A673 (cell line): Measurements from ENCODE around the gene ARID3A.

Experiments
- EZH2 ChIP-seq: fragments of 200-600 bp; sonication (generic); IDR thresholded peaks from 2 replicates; pipeline ENCODE4 v1.6.1; 2017; ENCODE audit warnings: borderline replicate concordance, low read depth, mild to moderate bottlenecking, mixed read lengths, antibody characterized with exemption, low read length; ENCODE audit not compliant: poor library complexity, severe bottlenecking
- TF ChIP-seq, protein P1 (sequence below): fragments of 300-800, 200-600 bp; sonication (generic); conservative IDR thresholded peaks from 2 replicates; pipeline ENCODE4 v1.5.1; 2017; ENCODE audit warnings: low read depth, mild to moderate bottlenecking, antibody characterized with exemption, low read length, moderate library complexity, mixed read lengths

DNA sequence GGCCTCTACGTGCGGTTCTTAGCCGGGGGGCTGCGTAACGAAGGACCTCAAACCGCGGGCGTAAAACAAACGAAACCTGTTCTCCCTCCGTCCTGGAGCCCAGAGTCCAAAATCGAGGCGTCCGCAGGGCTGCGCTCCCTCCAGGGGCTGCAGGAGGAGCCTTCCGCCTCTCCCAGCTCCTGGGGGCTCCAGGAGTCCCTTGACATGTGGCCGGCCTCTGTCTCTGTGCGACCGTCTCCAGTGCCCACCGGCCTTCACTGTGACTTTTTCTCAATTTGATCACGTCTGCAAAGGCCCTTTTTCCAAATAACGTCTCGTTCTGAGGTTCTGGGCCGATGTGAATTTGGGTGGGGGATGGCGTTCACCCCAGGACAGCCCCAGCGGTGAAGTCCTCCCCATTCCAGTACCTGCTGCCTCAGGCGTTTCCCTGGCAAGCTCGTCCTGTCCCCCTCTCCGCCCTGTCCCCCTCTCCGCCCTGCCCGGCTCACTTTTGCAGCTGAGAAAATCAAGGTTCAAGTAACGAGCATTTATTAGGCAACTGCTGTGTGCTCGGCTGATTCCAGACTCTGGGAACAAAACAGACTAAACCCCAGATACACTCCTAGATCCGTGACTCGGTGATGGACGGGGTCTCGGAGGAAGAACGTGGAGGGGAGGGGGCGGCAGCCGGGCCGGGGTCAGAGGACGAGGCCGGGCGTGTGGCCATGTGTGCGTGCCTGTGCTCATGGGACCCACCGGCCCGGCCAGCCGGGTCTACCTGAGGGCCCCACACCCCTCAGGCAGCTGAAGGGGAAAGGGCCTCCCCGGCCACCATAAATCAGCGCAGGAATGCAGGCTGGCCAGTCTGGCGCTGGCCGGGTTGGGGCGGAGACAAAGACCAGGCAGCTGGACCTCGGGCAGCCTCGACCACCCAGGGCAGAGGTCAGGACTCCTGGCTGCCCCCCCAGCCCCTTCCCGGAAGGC lies 30.2 kb downstream of the ARID3A start:
- TF ChIP-seq, protein P1, sequence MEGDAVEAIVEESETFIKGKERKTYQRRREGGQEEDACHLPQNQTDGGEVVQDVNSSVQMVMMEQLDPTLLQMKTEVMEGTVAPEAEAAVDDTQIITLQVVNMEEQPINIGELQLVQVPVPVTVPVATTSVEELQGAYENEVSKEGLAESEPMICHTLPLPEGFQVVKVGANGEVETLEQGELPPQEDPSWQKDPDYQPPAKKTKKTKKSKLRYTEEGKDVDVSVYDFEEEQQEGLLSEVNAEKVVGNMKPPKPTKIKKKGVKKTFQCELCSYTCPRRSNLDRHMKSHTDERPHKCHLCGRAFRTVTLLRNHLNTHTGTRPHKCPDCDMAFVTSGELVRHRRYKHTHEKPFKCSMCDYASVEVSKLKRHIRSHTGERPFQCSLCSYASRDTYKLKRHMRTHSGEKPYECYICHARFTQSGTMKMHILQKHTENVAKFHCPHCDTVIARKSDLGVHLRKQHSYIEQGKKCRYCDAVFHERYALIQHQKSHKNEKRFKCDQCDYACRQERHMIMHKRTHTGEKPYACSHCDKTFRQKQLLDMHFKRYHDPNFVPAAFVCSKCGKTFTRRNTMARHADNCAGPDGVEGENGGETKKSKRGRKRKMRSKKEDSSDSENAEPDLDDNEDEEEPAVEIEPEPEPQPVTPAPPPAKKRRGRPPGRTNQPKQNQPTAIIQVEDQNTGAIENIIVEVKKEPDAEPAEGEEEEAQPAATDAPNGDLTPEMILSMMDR = no peak
- no peak for TF ChIP-seq EZH2
